GM11168 (cell line): ENCODE measurements around the gene TTC36.

Experiments
- in situ Hi-C: fragments of 300-500 bp; cut with MboI; formaldehyde crosslinking; loops from one replicate; pipeline ENCODE4 v1.12.0; 2022; ENCODE audit warnings: low sequenced_read_pairs; ENCODE audit not compliant: unreplicated experiment

The TTC36 gene, protein sequence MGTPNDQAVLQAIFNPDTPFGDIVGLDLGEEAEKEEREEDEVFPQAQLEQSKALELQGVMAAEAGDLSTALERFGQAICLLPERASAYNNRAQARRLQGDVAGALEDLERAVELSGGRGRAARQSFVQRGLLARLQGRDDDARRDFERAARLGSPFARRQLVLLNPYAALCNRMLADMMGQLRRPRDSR

DNA sequence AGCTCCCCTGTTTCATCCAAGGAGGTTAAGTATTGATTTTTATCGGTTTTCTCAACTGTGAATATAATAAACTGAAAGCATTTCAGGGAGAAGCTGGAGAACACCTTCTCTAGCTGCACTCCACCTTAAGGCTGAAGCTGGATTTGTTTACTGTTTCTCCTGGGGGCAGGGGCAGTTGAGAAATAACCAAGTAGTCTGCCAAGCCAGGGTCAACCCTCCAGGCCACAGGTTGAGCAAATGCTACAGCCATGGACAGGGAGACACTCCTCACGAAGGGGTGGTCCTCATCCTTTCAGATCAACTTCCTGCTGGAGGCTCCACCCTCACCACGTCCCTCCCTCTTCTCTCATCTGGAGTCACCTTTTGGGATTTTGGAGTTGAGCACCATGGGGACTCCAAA is at the start of gene TTC36:
TTC36 (plus strand) TSS at position 366 of the 400 bp plus-strand sequence; CDS start at position 387, 21 bp downstream.
- in situ Hi-C loops: no loop called here

DNA sequence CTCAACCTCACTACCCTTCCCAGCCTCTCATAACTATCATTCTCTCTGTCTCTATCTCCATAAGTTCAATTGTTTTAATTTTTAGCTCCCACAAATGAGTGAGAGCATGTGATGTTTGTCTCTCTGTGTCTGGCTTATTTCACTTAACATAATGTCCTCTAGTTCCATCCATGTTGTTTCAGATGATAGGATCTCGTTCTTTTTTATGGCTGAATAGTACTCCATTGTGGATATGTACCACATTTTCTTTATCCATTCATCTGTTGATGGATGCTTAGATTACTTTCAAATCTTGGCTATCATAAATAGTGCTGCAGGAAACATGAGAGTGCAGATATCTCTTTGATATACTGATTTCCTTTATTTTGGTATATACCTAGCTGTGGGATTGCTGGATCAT is 46.0 kb upstream of the TTC36 start:
- in situ Hi-C loops: loop anchor here (25.0 kb wide), 1 partner anchor 94 kb away; no protein-coding TSS in a partner anchor

DNA sequence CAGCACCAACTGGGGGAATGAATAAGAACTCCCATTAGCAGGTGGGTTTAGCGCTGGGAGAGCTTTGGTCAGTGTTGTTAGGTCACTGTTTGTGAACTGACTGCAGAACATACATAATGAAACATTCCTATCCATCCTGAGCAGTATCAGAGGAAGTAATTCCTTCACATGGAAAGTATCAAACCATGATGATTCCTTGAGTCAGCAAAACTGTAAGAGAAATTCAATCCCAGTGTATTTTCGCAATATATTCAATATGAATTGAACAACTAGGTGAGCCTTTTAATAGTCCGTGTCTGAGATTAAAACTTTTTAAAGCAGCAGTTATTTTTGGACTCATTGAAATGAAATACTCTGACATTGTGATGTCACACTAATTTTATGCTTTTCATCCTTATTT is 42.9 kb upstream of the TTC36 start:
- in situ Hi-C loops: loop anchor here (25.0 kb wide), 1 partner anchor 97 kb away; no protein-coding TSS in a partner anchor

DNA sequence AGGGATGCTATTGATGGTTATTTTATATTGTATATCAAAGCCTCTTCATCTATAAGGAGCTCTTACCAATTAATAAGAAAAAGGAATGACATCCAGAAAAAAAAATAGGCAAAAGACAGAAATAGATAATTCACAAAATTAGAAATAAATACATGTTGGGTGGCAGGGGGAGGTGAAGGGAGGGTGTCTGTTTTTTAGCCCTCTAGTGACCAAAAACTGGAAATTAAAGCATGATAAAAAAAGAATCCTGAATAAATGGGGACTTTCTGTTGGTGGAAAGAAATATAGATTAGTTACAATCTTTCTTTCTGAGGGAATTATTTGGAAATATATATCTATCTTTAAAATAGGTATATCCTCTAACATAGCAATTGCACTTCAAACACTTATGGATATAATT is 42.0 kb upstream of the TTC36 start:
- in situ Hi-C loops: loop anchor here (25.0 kb wide), 1 partner anchor 98 kb away; no protein-coding TSS in a partner anchor

DNA sequence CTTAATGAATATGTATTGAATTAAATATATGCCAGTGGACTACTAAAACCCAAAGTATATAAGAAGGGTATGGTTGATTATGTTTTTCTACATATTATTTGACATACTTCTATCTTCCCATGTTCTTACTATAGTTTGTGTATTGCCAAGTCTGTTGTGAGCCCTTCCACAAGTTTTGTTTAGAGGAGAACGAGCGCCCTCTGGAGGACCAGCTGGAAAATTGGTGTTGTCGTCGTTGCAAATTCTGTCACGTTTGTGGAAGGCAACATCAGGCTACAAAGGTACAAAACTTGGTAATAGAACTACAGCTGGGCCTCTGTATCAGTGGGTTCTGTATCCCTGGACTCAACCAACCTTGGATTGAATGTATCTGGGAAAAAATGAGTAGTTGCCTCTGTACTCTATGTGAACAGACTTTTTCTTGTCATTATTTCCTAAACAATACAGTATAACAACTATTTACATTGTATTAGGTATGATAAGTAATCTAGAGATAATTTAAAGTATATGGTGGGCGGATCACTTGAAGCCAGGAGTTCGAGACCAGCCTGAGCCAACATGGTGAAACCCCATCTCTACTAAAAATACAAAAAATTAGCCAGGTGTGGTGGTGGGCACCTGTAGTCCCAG is 38.7 kb upstream of the TTC36 start:
- in situ Hi-C loops: loop anchor here (25.0 kb wide), 1 partner anchor 101 kb away; no protein-coding TSS in a partner anchor

DNA sequence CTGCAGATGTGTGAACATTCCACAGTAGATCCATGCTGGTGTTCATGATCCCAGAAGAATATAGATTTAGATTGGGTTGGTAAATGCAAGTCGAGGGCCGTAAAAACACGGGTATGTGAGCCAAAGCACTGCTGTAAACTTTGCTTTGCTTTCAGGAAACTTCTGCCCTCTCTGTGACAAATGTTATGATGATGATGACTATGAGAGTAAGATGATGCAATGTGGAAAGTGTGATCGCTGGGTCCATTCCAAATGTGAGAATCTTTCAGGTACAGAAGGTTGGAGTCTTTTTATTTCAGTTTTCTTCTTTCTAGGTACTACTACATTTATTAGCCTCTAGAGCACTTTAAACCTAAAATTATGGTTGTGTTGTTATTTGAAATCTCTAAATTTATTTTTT is 36.2 kb upstream of the TTC36 start:
- in situ Hi-C loops: loop anchor here (25.0 kb wide), 1 partner anchor 104 kb away; no protein-coding TSS in a partner anchor

DNA sequence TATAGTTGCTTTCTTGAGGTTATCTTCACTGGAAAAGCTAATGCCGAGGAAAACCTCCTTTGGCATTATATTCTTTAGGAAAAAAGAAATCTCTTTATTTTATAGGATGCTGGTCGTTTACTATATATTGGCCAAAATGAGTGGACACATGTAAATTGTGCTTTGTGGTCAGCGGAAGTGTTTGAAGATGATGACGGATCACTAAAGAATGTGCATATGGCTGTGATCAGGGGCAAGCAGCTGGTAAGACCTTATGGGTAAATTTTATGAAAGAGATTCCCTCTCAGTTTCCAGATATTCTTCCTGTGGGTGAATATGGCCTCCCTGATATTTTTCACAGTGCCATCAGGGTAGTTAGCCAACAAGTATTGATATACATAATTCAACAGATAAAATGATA is 29.4 kb upstream of the TTC36 start:
- in situ Hi-C loops: loop anchor here (25.0 kb wide), 1 partner anchor 111 kb away; no protein-coding TSS in a partner anchor

DNA sequence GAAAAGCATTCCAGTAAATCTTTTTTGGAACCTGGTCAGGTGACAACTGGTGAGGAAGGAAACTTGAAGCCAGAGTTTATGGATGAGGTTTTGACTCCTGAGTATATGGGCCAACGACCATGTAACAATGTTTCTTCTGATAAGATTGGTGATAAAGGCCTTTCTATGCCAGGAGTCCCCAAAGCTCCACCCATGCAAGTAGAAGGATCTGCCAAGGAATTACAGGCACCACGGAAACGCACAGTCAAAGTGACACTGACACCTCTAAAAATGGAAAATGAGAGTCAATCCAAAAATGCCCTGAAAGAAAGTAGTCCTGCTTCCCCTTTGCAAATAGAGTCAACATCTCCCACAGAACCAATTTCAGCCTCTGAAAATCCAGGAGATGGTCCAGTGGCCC is 24.1 kb upstream of the TTC36 start:
- in situ Hi-C loops: loop anchor here (10.0 kb wide), 1 partner anchor 62 kb away; the partner anchor contains the start of gene IFT46

DNA sequence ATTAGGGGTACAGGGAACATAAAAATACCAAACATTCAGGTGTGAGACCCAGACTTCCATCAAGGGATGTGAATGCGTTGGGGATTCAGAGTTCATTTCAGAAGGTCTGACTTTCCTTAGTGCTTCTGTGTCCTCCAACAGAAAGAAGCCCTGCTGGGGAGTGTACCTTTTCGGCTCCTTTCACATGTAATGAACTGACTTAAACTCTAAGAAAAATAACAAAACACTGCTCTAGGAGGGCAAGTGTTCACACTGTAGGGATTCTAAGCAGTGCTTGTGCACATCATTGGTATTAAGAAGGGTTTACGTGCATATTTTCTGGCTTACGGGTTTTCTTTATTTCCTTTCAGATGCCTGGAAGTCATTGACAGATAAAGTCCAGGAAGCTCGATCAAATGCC is 15.7 kb upstream of the TTC36 start:
- in situ Hi-C loops: no loop called here

DNA sequence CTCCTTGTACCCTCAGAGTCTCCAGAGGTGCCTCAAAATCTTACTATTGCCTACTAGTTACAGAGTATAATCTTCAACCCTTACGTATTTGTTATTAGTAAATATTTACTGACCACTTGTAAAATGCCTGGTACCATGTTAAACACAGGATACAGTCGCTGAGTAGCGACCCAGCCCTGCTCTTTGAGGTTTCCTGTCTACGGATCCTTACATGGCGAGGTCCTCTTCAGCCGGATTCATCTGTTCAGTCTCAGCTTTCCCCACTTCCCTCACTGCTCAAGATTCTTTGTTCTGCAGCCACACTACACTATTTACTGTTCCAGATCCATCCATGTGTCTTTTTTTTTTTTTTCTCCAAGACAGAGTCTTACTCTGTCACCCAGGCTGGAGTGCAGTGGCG is 13.2 kb upstream of the TTC36 start:
- in situ Hi-C loops: no loop called here

DNA sequence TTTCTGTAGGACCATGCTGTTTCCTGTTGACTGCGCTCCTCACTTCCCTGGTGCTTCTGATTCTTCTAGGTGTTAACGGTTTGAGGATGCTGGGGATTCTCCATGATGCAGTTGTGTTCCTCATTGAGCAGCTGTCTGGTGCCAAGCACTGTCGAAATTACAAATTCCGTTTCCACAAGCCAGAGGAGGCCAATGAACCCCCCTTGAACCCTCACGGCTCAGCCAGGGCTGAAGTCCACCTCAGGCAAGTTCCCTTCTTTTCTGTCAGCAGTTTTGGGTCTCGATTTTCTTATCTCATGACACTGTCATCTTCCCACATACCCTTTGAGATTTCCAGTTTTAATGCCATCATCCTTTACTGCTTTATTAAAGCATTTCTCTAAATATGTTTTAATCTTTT is 7.7 kb upstream of the TTC36 start:
- in situ Hi-C loops: no loop called here

DNA sequence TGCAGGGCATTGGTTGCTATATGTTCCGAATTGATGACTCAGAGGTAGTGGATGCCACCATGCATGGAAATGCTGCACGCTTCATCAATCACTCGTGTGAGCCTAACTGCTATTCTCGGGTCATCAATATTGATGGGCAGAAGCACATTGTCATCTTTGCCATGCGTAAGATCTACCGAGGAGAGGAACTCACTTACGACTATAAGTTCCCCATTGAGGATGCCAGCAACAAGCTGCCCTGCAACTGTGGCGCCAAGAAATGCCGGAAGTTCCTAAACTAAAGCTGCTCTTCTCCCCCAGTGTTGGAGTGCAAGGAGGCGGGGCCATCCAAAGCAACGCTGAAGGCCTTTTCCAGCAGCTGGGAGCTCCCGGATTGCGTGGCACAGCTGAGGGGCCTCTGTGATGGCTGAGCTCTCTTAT is 5.4 kb upstream of the TTC36 start:
- in situ Hi-C loops: no loop called here

DNA sequence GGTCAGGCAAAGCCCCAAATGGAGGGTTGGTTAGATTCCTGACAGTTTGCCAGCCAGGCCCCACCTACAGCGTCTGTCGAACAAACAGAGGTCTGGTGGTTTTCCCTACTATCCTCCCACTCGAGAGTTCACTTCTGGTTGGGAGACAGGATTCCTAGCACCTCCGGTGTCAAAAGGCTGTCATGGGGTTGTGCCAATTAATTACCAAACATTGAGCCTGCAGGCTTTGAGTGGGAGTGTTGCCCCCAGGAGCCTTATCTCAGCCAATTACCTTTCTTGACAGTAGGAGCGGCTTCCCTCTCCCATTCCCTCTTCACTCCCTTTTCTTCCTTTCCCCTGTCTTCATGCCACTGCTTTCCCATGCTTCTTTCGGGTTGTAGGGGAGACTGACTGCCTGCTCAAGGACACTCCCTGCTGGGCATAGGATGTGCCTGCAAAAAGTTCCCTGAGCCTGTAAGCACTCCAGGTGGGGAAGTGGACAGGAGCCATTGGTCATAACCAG is 4.7 kb upstream of the TTC36 start:
- in situ Hi-C loops: no loop called here

DNA sequence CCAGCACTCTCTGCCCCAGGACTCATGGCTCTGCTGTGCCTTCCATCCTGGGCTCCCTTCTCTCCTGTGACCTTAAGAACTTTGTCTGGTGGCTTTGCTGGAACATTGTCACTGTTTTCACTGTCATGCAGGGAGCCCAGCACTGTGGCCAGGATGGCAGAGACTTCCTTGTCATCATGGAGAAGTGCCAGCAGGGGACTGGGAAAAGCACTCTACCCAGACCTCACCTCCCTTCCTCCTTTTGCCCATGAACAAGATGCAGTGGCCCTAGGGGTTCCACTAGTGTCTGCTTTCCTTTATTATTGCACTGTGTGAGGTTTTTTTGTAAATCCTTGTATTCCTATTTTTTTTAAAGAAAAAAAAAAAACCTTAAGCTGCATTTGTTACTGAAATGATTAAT is 2.9 kb upstream of the TTC36 start:
- in situ Hi-C loops: no loop called here

DNA sequence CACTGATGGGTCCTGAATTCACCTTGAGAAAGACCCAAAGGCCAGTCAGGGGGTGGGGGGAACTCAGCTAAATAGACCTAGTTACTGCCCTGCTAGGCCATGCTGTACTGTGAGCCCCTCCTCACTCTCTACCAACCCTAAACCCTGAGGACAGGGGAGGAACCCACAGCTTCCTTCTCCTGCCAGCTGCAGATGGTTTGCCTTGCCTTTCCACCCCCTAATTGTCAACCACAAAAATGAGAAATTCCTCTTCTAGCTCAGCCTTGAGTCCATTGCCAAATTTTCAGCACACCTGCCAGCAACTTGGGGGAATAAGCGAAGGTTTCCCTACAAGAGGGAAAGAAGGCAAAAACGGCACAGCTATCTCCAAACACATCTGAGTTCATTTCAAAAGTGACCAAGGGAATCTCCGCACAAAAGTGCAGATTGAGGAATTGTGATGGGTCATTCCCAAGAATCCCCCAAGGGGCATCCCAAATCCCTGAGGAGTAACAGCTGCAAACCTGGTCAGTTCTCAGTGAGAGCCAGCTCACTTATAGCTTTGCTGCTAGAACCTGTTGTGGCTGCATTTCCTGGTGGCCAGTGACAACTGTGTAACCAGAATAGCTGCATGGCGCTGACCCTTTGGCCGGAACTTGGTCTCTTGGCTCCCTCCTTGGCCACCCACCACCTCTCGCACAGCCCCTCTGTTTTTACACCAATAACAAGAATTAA is 2.4 kb upstream of the TTC36 start:
- in situ Hi-C loops: no loop called here

DNA sequence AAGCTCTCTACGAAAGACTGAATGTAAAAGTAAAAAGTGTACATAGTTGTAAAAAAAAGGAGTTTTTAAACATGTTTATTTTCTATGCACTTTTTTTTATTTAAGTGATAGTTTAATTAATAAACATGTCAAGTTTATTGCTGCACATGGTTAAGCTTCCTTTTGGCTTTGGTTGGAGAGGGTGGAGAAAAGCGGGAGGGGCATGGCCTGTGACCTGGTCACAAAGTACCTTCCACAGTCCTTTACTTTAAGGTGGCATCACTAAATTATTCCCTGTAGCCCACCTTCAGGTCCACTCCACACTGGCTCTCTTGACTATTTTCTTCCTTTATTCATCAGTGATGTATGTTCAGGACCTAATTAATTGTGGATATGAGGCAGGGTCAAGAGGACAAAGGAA is 586 bp upstream of the TTC36 start:
- in situ Hi-C loops: no loop called here

DNA sequence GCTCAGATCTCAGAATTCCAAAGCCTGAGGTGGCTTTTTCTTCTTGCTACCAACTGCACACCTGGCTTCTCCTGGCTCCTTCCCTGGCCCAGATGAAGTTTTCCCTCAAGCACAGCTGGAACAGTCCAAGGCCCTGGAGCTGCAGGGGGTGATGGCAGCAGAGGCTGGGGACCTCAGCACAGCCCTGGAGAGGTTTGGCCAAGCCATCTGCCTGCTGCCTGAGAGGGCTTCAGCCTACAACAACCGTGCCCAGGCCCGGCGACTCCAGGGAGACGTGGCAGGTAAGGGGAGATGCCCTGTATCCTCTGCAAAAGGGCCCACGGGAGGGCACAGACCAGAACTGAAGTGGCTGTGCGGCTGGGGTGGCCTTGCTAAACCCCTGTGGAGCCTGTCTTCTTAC is 1.2 kb downstream of the TTC36 start:
- in situ Hi-C loops: no loop called here

DNA sequence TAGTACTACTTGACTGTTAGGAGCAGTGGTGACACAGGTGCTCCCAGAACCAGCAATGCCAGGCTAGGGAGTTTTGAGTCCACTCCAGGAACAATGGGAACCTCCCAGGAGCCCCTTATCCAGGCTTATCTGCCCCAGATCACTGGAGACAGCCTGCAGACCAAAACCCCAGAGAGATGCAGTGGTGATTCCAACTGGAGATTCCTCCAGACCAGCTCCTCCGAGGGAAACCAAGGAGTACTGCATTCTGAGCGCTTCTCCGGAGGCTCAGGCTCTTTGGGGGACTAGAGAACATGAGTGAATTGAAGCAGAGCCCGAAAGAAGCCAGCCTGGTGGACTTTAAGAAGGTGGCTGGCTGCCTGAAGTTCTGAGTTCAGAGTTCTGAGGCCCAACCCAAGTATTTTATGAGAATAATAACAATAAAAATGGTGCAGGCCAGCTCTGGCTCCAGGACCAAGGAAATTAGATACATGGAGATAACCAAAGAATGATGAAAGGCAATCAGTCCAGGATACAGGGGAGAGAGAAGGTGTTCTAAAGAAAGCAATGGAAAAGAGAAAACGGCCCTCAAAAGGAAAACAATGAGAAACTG is 2.4 kb downstream of the TTC36 start:
- in situ Hi-C loops: no loop called here

DNA sequence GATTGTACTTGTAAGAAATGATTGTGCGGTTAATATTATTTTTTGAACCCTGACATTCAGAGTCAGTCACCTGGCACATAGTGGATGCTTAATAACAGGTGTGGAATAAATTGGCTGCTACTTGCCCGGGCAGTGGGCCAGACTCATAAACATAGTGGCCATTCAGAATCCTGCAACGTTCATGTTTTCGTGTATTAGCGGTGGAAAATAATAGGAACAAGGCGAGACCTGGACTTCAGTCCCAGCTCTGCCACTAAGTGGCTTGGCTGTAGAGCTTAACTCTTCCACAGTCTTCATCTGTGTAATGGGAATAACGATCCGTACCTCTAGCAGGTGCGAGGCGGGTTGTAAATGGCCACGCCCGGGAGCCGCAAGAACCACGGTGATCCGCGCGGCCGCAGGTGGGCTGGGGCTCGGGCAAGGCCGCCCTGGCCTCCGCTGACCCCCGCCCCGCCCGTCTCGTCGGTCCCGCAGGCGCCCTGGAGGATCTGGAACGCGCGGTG is 3.0 kb downstream of the TTC36 start:
- in situ Hi-C loops: no loop called here
